HG03571 (cell line): ENCODE data around the gene SMAD7.

Experiments used
- ATAC-seq: cut with Tn5 transposase; IDR thresholded peaks from one replicate; pipeline ENCODE4 v1.9.1; 2021; ENCODE audit not compliant: unreplicated experiment

The SMAD7 gene

DNA sequence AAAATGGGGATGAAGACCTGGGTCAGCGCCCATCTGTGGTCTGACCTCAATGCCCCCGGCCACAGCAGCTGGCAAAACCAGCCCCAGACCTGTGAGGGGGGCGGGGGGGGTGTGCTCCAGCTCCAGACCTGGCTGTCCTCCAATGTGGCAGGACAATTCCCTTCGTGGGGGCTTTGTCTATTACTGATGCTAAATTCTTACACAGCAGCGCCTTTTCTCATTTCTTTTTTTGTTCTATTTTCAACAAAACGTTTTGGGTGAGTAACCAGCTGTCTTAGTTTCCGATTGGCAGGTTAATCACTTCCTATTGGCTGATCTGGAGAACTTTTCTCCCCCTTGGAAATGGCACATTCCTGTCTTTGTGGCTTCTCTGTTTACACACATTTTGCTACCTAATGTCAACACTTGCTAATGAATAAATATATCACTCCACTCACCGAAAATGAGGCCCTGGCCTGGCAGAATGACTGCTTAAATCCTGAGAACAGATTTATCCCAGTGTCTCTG lies 4.4 kb downstream of the SMAD7 start:
- ATAC-seq = no peak

DNA sequence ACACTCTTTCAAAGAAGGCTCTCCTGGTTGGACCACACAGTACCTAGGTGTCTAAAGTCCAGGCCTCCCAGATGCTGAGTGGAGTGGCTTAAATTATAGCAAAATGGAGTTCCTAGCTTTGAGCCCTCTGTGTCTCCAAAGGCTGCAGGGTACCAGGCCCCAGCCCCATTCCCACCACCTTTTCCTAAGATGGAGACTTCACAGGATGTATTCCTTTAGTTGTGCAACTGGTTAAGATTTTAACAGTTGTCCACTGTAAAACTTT lies 4.9 kb downstream of the SMAD7 start:
- ATAC-seq = no peak

DNA sequence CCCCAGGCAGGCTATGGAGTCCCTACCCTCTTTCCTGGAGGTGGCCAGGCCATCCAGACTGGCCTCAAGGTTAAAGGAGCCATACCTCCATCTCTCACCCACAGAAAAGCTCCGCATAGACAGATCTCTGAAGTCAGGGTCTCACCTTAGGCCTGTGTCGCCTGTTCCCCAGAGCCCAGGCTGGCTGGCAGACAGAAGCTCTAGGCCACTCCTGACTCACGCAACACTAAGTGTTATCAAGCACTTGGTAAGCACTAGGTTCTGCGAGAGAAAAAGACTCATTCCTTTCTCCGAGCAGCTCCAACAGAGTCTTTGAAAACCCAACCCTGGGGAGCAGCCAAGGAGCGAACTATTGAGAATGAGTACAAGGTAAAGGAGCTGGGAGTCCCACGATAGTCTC lies 6.1 kb downstream of the SMAD7 start:
- no peak for ATAC-seq

DNA sequence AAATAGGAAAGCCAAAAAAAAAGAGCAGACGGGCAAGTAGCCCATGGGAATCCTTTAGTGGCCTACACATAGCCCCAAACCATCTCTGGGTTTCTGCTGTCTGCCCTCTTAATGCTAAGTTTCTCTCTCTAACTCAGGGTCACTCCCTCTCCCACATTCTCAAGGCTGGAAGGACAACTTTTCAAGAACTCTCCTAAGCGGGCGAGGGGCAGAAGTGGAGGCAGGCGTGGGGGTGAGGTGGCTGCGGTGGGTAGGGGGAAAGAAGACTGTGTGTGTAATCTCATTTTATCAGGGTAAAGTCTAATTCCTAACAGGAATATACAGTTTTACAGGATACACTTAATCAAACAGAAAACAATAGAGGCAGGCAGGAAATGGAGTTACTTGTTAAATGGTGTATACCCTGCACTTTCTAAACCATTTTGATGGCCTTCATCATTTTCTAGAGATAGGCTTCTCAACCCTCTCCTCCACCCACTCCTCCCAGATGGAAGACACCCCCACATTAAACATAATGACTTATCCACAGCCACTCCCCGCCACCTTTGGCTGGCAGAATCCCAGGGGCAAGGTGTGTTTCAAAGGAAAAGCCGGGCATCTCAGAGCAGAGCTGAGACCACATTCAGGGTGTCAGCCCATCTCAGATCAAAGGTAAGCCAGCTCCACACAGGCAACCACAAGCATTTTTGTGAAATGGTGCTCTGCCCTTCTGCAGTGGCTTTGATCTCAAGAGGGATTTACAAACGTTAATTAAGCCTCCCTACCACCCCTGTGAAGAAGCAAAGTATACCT lies 6.8 kb downstream of the SMAD7 start:
- no peak for ATAC-seq

DNA sequence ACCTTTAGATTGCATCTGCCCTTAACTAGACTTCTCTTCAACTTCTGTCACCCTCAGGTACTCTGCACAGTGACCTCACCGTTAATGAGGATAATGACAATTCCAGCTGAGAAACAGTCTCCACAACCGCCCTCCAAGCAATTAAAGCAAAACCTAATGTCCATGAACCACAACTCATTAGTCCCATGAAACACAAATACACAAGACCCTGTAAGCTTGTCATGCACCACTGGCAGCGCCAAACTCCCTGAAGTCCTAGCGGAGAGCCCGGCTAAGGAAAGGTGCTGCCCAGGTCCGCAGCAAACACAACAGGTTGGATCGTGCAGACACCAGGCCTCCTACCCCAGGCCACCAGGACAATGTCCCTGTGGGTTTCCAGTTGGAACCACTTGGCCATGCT lies 7.4 kb downstream of the SMAD7 start:
- ATAC-seq = no peak

DNA sequence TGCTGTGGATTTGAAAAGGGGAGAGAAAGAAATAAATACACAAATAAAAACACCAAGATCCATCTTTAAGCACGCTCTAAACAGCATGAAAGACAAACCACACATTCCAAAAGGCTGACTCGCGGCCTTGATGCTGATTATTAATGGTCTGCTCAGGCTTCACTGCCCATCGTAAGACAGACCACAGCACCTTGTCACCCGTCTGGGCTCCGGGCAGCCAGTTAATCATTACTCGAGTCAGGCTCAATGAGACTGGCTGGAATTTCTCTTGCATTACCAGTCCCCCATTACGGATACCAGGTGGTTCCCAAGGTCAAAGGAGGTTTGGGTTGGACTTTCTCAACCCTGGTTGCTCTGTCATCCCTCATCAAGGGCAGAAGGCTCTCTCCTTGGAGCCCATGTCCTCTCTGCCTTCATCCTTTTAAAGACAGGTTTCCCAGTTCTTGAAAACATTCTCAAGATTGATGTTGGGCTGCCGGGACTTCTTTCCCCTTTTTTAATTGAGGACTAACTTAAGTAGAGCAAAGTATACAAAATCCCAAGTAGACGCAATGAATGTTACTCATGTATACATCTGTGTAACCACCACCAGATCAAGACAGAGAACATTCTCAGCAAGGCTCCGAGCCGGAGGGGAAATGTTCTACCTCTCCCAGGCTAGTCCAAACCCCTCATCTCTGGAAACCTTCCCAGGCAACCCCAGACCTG lies 8.1 kb downstream of the SMAD7 start:
- ATAC-seq = no peak

DNA sequence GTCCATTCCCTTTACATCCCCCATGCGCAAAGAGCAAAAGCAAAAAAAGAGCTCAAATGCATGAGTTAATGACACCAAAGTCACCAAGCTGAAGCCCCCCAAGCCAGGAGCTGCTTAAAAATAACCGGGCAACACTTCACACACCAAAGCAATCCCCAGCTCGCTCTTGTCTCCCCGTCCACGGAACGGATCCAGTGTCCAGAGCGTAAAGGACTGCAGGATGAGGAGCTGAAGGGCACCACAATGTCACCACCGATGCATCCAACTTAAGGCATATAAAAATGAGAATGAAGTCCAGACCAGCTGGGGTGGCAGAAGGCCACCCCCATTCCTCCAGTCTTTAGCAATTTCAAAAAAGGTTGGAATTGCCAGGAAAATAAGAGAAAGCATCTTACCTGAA lies 8.7 kb downstream of the SMAD7 start:
- ATAC-seq = no peak

DNA sequence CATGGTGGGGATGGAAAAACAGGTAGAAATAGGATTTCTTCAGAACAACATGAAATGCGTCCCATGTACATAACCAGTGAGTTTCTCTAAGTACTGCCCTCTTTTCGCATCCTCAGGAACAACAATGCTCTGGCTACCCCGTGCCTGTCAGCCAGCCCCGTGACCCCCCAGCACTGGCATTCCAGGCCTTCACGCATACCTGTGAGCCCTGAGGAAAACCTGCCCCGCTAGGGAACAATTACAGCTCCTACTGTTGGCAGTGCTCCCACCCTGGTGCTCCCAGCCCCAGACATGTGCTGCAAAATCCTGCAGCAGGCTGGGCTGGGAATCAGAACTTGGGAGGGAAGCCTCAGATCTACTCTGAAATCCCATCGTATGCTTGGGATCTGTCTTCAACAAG lies 9.1 kb downstream of the SMAD7 start:
- ATAC-seq = no peak

DNA sequence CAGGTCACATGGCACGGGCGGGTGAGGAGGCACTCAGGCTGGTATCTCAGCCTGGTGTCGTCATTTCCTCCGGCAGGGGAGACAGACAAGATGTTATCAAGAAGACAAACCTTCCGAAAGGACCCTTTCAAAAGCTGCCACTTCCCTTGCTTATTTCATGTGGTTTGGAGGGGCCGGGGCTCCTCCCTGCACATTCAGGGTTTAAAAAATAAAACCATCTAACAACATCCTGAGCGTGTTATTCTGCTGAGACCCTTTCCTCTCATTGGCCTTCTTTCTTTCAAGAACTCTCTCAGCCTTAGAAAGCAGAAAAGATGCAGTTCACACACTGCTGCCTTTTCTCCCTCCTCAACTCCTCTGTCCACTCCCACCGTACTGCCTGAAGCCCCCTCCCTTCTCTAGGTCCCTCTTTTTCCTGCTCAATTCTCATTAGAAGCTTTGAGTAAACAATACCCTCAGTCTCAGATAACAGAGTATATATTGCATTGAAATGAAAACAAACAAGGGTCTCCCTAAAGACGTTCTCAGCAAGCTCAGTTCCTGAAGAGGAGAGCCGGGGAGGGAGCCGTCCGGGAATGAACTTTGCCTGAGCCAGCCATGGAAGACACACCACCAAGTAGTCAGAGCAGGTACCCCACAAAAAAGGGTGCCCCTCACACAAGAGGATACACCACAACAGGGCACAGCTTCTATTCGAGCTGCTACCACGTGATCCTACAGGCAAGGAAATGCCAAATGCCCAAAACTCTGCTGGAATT lies 9.7 kb downstream of the SMAD7 start:
- peak; percentile 52 for ATAC-seq

DNA sequence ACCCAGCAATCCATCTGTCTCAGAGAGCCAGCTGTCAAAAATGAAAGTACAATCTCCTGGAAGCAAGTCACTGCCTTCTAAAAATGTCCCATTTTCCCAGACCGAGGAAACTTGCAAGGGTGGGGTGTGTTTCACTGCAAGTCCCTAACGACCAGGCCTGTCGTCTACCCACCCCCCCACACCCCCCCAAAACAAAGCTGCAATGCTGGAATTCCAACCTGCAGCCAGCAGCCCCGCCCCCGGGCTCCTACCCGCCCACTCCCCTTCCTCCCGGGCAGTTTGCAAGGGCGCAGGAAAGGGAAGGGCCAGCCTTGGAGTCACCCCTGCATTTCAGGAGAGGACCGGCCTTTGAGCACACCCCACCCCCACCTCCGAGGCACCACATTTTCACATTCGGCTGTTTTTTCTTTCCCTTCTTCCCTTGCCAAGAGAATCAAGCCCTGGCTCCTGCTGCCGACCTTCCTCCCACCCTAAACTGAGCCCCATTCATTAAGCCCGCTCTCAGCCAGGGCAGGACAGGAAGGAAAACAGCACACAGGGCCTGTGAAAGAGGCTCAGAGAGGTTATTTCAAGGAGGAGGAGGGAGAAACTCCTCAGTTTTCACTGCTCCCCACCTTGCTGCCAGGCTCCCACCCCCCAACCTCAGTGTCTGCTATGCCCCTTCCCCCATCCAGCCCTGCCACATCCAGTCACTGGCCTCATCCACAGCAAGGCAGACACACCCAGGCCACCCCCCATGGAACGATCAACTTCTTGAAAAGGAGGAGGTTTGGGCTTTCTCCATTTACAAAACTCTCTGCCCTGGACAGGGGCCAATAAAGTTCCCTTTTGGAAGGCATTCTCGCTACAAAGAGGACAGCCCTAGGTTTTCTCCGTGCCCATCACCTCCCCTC lies 11.3 kb downstream of the SMAD7 start:
- ATAC-seq = no peak

DNA sequence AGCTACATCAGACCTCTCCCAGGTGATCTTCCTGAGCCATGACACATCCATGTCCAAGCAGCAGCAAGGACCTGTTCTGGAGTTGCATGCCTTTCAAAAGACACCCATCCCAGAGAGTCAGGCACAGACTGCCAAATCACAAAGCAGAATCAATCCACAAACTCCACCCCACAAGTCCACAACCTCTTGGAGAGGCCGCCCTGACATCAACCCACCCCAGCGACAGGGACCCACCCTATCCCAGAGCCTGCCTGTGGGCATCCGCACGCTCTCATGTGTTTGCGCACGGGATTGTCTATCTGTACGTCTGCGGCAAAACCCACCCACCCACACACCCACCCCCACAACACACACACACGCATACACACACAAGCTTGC lies 11.9 kb downstream of the SMAD7 start:
- ATAC-seq = no peak

DNA sequence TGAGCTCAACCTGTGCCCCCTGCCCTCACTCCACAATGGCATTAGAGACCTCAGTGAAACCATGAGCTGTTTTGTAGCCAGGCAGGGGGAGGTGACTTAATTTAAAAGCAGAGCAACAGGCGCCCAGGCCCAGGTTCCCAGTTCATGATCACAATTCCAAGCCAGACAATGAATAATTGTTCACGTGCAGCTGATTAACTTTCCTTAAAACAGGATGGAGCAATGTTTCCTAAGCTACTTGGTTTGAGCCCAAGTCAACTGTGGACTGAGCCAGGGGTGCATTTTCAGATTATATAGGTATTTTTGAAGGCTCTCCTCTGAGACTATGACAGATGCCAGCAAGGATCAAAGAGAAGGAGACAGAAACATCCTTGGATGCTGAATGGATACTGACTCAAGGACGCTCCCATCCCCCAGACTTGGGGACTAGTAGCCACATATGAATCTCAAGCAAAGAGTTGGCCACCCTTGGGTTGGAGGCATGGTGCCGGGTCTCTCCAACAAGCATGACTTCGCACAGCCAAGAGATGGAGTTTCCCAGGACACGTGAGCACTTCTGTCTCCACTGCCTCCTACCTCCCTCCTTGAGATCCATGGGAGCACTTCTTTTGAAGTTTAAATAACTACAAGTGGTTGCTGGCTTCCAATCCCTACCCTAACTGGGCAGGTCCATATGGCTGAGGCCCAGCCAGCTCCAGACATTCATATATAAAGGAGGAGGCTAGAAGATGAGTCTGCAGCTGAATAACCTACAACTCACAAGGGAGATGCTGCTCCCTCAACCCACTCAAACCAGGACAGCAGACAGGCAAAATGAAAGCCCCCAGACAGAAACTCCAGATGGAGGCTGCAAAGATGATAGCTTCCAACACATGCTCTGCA lies 12.7 kb downstream of the SMAD7 start:
- ATAC-seq = no peak

DNA sequence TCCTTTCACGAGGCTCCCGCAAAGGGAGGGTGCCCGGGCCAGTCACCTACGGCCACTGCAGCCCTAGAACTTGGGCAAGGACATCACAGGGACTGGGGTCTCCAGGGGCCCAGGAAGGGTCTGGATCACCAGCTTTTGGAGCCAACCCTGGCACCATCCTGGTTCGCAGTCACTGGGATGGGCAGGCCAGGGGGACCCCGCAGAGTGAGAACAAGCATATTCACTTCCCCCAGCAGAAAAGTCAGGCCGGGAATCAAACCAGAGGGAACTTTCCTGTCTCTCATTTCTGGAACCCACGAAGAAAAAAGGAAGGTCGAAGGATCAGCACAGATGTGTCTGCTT lies 15.4 kb downstream of the SMAD7 start:
- ATAC-seq = no peak

DNA sequence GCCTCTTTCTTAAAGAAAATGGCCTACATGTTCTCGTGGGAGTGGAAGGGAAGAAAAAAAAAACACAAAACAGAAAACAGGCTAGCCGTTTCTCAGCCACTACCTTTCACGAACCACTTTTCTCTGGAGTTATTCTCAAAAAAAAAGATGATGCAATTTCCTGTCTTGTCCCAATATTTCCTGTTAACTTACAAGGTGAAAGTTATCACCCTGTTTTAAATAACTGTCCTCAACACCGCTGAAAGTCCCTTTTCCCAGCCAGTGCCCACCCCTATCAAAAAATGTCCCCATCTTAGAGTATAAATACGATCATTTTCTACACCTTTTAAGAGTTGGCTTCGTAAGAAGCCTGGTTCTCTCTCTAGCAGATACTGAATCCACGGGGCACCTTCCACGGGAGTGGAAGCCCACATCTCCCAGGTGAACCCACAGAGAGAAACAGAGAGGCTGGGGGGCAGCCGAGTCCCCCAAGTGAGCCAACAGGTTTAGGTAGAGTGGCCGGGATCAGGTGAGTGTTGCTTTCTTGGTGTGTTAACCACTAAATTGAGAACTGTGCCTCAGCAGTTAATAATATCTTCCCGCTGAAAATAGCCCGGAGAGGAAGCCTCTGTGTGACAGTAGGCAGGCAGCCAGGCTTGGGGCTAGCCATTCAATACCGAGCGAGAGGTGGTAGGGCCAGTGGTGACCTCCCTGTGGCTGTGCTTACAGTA lies 15.9 kb downstream of the SMAD7 start:
- ATAC-seq = no peak

DNA sequence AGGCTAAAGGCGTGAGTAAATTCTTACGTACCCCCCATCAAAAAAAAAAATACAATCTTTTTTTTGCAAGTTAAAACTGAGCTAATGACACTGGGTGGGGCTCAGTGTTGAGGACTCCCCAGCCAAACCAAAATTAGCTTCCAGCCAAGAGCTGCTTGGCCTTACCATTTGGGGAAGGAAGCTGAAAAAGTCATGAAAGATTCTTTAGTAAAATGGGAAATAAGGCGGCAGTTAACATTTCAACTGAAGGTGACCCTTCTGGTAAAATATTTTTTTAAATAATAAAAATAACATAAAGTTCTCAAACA lies 16.4 kb downstream of the SMAD7 start:
- no peak for ATAC-seq

DNA sequence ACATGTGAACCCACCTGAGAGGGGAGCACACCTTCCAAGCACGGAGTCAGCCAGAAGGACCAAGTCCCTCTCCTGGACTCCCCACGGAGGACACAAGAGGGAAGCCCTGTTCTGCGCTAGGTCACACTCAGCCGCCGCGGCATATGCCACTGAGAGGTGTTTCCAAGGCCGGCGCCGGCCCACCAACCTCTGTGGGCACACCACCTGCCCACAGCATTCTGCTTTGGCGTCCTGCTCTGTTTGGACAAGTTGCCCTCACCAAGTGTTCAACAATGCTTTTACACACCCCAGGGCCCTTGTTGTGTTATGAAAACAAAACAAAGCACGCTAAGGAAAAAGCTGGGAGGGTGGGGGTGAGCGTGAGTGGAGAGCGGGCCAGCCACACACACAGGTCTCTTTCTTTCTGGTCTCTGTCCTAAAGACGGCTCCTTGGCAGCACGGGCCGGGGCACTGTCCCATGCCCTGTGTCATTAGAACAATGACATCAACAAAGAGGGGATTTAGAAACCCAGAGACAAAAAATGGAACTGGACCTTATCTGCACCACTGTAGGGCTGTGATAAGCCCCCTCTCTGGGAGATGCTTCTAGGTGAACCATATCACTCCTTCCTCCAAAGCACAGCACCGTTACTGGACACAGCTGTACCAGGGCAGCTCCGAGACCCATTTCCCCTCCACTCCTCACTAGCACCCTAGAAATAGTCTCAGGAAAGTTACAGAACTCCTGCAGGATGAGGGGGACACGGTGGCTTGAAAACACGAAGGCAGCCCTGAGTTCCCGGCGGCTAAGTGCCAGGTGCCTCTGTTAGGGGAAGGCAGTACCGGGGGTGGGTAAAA lies 17.0 kb downstream of the SMAD7 start:
- ATAC-seq = no peak

DNA sequence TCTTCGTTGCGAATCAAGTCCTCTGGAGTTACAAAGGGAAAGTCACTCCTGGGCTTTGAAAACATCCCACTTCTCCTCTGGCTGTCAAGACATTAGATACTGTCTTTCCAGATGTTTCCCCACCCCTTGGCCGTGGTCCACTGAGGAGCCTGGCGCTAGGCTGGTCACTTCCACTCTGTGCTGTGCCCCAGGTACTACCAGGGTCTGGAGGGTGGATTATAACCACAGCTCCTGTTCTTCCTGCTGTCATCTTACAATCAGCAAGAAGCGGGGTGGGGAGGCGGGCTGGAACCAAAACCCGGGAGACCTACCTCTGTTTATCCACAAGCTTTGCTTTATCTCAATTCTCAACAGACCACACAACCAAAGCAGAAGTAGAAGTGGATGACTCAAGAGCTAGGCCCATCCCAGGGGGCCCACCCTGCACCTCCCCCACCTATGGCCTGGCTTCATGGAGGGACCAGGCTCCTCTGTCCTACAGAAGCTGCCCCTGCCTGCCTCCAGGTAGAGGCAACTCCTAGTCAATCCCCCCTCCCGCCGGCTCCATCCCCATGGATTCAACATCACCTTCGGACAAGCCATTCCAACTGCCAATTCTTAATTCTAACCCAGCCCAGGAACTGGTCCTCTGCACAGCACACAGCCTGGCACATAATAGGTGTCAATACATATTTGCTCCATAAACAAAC lies 17.8 kb downstream of the SMAD7 start:
- no peak for ATAC-seq

DNA sequence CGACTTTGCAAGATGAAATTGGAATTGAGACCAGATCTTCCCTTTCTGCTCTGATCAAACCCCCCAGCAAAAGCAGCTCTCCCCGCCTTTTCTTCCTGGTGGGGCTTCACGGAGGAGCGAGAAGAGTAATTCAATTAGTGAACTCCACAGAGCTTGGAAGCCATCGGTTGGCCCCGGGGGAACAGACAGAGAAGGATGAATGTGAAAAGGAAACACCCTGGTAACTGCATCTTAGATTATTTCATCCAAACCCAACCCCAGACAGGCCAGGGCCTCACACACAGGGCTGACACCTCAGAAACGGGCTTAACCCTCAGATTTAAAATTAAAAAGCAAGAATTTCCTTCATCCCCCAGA lies 18.3 kb downstream of the SMAD7 start:
- no peak for ATAC-seq
